NCI-H1417 treated with DMSO at 0.1 percent for 48 hours (cell line): Measurements from ENCODE around the gene GGTLC3.
"Not testable (repeated sequence)": the region's sequence is repeated elsewhere in the genome, so short reads cannot be mapped to it uniquely, and the experiment has no call there.

Experiments
- DNase-seq: peaks from one replicate; lab custom pipeline; 2025; lab: John Stamatoyannopoulos, UW

Gene GGTLC3

GRCh38 chr22:18513454-18513853 lies 4.5 kb downstream of the GGTLC3 start:
- not testable (repeated sequence) for DNase-seq

GRCh38 chr22:18512378-18512777 lies 5.6 kb downstream of the GGTLC3 start:
- not testable (repeated sequence) for DNase-seq

GRCh38 chr22:18511327-18511726 lies 6.6 kb downstream of the GGTLC3 start:
- DNase-seq: not testable (repeated sequence)

GRCh38 chr22:18496227-18496626 lies 21.7 kb downstream of the GGTLC3 start:
- DNase-seq: not testable (repeated sequence)
